Epidermal melanocyte (primary cell): Measurements from ENCODE around the gene EPHB3.

Experiments used
- DNase-seq: peaks from one replicate; pipeline ENCODE4 v3.0.0; 2011; ENCODE audit warnings: low spot score; ENCODE audit not compliant: insufficient read length

EPHB3 gene

GRCh38 chr3:184563941-184564684 lies 2.5 kb downstream of the EPHB3 start:
- DNase-seq, result no peak

- DNase-seq, result no peak
Measured at GRCh38 chr3:184564685-184565385, 3.2 kb downstream of the EPHB3 start.

- peak; percentile 57 for DNase-seq
Measured at GRCh38 chr3:184565421-184566211, 4.0 kb downstream of the EPHB3 start.

- DNase-seq, result no peak
Measured at GRCh38 chr3:184566441-184567414, 5.1 kb downstream of the EPHB3 start.

GRCh38 chr3:184567946-184568559 lies 6.5 kb downstream of the EPHB3 start:
- DNase-seq, result no peak

- DNase-seq, result no peak
Measured at GRCh38 chr3:184568560-184568923, 7.0 kb downstream of the EPHB3 start.

- DNase-seq, result peak; percentile 78
Measured at GRCh38 chr3:184568924-184569829, 7.6 kb downstream of the EPHB3 start.

GRCh38 chr3:184570035-184570434 lies 8.4 kb downstream of the EPHB3 start:
- no peak for DNase-seq

GRCh38 chr3:184570489-184570888 lies 8.9 kb downstream of the EPHB3 start:
- no peak for DNase-seq

- no peak for DNase-seq
Measured at GRCh38 chr3:184571750-184572377, 10.3 kb downstream of the EPHB3 start.

- DNase-seq, result no peak
Measured at GRCh38 chr3:184572633-184573270, 11.2 kb downstream of the EPHB3 start.

GRCh38 chr3:184574515-184575417 lies 13.2 kb downstream of the EPHB3 start:
- DNase-seq, result no peak

GRCh38 chr3:184575701-184576100 lies 14.1 kb downstream of the EPHB3 start:
- DNase-seq, result no peak

- no peak for DNase-seq
Measured at GRCh38 chr3:184576457-184577240, 15.1 kb downstream of the EPHB3 start.

GRCh38 chr3:184577546-184577945 lies 16.0 kb downstream of the EPHB3 start:
- DNase-seq, result no peak

GRCh38 chr3:184578218-184578617 lies 16.6 kb downstream of the EPHB3 start:
- no peak for DNase-seq

GRCh38 chr3:184578822-184579221 lies 17.2 kb downstream of the EPHB3 start:
- no peak for DNase-seq
